Adrenal gland (tissue), 12 donors: Measurements from ENCODE around the gene GATD1. TPM values are rescaled to one million over a fixed set of nuclear protein-coding genes. Genes with fewer than 3 reads are reported as not detected.

ENCODE experiments used
- DNase-seq, 7 donors: peaks; one replicate each; pipeline ENCODE4 v3.0.0-alpha.2; 2019 to 2020
- H3K27ac ChIP-seq, 5 donors: fragments of 200-600 bp; sonication (generic) in 4 of 5; 1 replicate in 3 of 5; 2 replicates in 2 of 5; pipeline versions ENCODE4 v1.5.1 to v1.8.0; 2016 to 2020; ENCODE audit warnings: mild to moderate bottlenecking in 1 of 5
- H3K27me3 ChIP-seq: fragments of 200-600 bp; 2 replicates; pipeline ENCODE4 v1.8.0; 2021
- H3K36me3 ChIP-seq, 2 donors: fragments of 200-600 bp; replicated peaks in 1 of 2; 1 replicate in 1 of 2; 2 replicates in 1 of 2; pipeline versions ENCODE4 v1.5.1 to v1.8.0; 2018 to 2022
- H3K4me1 ChIP-seq, 2 donors: fragments of 200-600 bp; replicated peaks in 1 of 2; 1 replicate in 1 of 2; 2 replicates in 1 of 2; pipeline versions ENCODE4 v1.5.1 to v1.8.0; 2018 to 2021
- H3K4me3 ChIP-seq, 4 donors: fragments of 200-600 bp; sonication (generic) in 3 of 4; one replicate each; pipeline ENCODE4 v1.5.1; 2016 to 2018
- H3K9me3 ChIP-seq, 3 donors: fragments of 200-600 bp; sonication (generic) in 1 of 3; replicated peaks in 1 of 3; 1 replicate in 2 of 3; 2 replicates in 1 of 3; pipeline versions ENCODE4 v1.5.1 to v1.8.0; 2016 to 2021
- CTCF ChIP-seq, 6 experiments: fragments of 450-650 bp in 4 of 6; fragments of 200-600 bp in 2 of 6; sonication (generic) in 1 of 6; IDR thresholded peaks; 1 replicate in 5 of 6; 2 replicates in 1 of 6; pipeline versions ENCODE4 v1.5.1 to v1.8.0; 2016 to 2021; ENCODE audit warnings: antibody characterized with exemption in 6 of 6, mild to moderate bottlenecking in 2 of 6, moderate library complexity in 1 of 6
- POLR2A ChIP-seq, 2 donors: fragments of 450-650 bp; IDR thresholded peaks; one replicate each; pipeline ENCODE4 v1.6.1; 2017; ENCODE audit warnings: antibody characterized with exemption in 2 of 2, mild to moderate bottlenecking in 2 of 2, moderate library complexity in 1 of 2
- WGBS, 4 donors: extraction: QIAGEN DNeasy Blood & Tissue Kit in 2 of 4; methylation state at CpG; one replicate each; pipeline versions ENCODE4 v1.1.5 to v1.1.7; 2013 to 2017; 5-methylcytosine and 5-hydroxymethylcytosine counted together
- intact Hi-C, 2 donors: fragments of 100-400 bp; cut with DNase I; formaldehyde crosslinking; loops; one replicate each; pipeline versions ENCODE4 v1.14.1 to v1.15.0; 2022 to 2023
- polyA plus RNA-seq, 3 donors: library from polyadenylated mRNA; stranded (reverse); fragments of 200-250 nt in 2 of 3; fragments of 350-450 nt in 1 of 3; fragmentation: Illumina TruSeq in 1 of 3; extraction: RNeasy Lipid Tissue Mini Kit (QIAGEN cat#74804) in 1 of 3; gene quantifications; one replicate each; pipeline ENCODE4 v1.2.3, GENCODE V29; 2013 to 2014
- total RNA-seq, 9 donors: library from RNA; depleted of rRNA in 4 of 9; stranded (reverse); fragments of >200 nt in 4 of 9; fragments of 120-200 nt in 1 of 9; fragmentation: NEBNext Ultra II Directional in 1 of 9; extraction: Animal tissue kit (Norgen Biotek cat#: 25700) in 1 of 9; gene quantifications; one replicate each; pipeline versions ENCODE4 v1.1.0 to v1.2.4, GENCODE V29; 2013 to 2023
- donor health status: healthy with polysubstance abuse.
- donor health status: Bipolar disorder and iron deficiency.
- donor health status: DM: yes; HTN: yes; CAD: no.
- donor health status: DM: no; HTN: no; CAD: no.
- donor health status: DM: no; HTN: no; CAD: no.
- donor health status: DM: yes; HTN: yes; CAD: no.

The GATD1 gene
- total and polyA plus RNA-seq, 12 donors, result 20.3 to 176 (median 80.5) TPM

DNA sequence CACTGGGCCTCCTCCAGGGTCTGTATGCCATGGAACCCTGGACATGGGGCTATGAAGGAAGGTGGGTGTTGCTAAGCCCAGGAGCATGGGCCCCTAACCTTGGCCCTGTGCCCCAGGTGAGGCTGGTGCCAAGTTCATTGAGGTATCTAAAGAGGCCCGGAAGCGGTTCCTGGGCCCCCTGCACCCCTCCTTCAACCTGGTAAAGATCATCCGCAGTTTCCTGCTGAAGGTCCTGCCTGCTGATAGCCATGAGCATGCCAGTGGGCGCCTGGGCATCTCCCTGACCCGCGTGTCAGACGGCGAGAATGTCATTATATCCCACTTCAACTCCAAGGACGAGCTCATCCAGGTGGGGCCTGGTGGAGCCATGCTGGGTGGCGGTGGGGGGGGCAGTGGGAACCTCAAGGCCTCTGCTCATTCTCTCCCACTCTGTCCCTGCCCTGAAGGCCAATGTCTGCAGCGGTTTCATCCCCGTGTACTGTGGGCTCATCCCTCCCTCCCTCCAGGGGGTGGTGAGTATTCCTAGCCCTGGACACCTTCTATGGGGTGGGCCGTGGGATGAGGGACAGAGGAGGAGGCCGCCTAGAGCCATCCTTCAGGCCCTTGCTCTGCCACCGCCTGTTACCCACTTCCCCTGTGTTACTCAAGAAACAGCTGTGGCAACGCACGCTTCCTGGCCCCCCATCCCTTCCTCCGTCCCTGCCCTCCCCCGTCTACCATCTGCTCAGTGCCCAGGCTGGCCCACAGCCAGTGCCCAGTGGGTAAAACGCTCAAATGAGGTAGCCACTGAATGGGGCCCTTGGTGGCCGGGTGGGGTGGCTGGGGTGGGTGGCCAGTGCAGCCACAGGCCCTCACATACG lies 44.5 kb upstream of the GATD1 start:
- 36 to 54% (median 38%) methylated on average over 20 to 22 of the region's 22 CpGs for WGBS, 4 donors
- peak in 5 of 7 donors; percentile 53 to 77 (median 66) for DNase-seq
- Histone ChIP-seq H3K4me1 (peaks cover 34 to 38% of the 10 kb centered on the region in 2 donors), H3K27me3 (no peaks in the 10 kb centered on the region), H3K27ac (peak overlapping the region; percentile 10 to 98 (median 94)), H3K36me3 (peaks cover 0 to 28% of the 10 kb centered on the region in 2 donors), H3K9me3 (no peaks in the 10 kb centered on the region), H3K4me3 (peak overlapping the region in 1 of 4 donors; percentile 78)
- TF ChIP-seq POLR2A (IDR thresholded peaks at IDR 0.05) (no peak), CTCF (IDR thresholded peaks at IDR 0.05) (no peak)
- intact Hi-C loops, result no loop called here

DNA sequence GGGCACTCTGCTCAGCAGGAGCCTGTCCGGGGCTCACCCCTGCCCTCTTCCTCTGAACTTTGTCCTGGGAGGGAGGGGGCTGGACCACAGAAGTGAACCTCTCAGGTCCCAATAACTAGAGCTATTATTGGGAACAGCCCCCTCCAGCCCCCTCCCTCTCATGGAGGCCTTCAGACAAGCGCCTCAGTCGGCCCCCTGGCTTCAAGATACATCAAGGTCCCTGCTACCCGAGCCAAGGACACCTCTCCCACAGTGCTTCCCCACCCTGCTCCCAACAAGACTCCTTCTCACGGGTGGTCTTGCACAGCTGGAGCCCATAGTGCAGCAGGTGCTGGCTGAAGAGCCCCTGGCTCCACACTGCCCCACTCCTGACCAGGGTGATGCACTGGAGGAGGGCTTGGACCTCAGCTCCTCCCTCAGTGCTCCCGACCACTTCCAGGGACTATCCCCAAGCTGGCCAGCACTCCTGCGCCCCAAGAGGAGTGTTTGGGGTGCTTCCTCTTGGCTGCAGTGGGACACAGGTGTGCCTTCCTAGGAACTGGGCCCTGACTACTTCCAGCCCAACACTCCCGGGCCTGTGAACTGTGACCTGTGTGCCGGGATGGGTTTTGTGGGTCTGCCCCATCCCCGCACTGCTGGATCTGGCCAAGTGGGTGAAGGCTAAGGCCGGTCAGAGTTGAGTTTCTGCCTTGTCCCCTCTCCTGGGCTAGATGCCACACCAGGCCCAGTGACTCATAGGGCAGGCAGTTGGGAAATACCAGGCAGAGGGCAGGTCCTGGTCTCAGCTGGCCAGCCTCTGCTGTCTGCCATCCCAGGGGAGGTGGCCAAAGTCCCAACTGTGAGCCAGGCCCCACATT lies 43.6 kb upstream of the GATD1 start:
- 13 to 27% (median 24%) methylated on average over 5 to 11 of the region's 11 CpGs for WGBS, 4 donors
- intact Hi-C loops, result no loop called here
- Histone ChIP-seq H3K27me3 (no peaks in the 10 kb centered on the region), H3K4me1 (peaks cover 31 to 34% of the 10 kb centered on the region in 2 donors), H3K36me3 (peaks cover 0 to 28% of the 10 kb centered on the region in 2 donors), H3K9me3 (no peaks in the 10 kb centered on the region), H3K4me3 (peak overlapping the region in 3 of 4 donors; percentile 78 to 98 (median 91)), H3K27ac (peak overlapping the region; percentile 31 to 98 (median 96))
- TF ChIP-seq POLR2A (IDR thresholded peaks at IDR 0.05) (peak in 1 of 2 donors; percentile 32), CTCF (IDR thresholded peaks at IDR 0.05) (no peak)
- peak; percentile 90 to 97 (median 96) for DNase-seq

DNA sequence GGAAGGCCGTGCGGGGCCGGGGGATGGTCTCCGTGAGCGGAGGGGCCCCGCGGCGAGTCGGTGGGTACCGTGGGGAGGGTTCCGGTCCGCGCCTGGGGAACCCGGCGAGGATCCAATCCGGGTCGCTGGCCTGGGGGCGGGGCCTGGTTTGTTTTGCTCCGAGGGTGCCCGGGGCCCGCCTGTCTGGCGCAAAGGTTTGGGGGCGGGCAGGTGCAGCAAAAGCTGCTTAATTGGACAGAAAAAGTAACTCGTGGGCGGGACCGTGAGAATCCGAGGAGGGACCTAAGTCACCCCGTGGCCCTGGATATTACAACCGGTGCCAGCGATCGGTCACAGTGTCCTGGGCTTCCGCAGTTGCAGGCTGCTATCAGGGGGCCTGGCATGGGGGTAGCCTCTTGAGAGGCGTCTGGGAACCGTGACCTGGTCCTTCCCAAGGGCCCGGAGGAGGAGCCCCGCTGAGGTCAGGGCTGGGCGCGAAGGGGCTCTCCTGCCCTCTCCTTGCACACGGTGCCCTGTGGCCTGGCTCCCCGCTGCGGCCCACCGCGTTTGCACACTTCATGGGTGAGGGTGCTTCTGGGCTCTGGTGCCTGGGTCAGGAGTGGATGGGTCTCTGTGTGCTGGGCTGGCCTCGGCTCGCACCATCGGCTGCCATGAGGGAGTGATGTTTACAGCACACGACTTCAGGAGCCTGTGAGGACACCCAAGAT lies 42.8 kb upstream of the GATD1 start:
- TF ChIP-seq POLR2A (IDR thresholded peaks at IDR 0.05) (peak; percentile 45 to 91), CTCF (IDR thresholded peaks at IDR 0.05) (no peak)
- peak overlapping the region; percentile 59 to 98 (median 84) for H3K4me3 ChIP-seq
- intact Hi-C loops, result no loop called here
- peak overlapping the region; percentile 71 to 98 (median 96) for H3K27ac ChIP-seq
- peaks cover 31 to 34% of the 10 kb centered on the region in 2 donors for H3K4me1 ChIP-seq
- no peaks in the 10 kb centered on the region for H3K27me3 ChIP-seq
- WGBS, 4 donors, result 1 to 10% (median 3%) methylated on average over 2 to 47 of the region's 47 CpGs
- no peaks in the 10 kb centered on the region for H3K9me3 ChIP-seq
- H3K36me3 ChIP-seq, result peaks cover 0 to 27% of the 10 kb centered on the region in 2 donors
- peak; percentile 92 to 98 (median 98) for DNase-seq
